ENCODE measurements around the gene UST.
A peak's percentile ranks its signal among the peaks of the same experiment; 100 is the strongest.

The UST gene

DNA sequence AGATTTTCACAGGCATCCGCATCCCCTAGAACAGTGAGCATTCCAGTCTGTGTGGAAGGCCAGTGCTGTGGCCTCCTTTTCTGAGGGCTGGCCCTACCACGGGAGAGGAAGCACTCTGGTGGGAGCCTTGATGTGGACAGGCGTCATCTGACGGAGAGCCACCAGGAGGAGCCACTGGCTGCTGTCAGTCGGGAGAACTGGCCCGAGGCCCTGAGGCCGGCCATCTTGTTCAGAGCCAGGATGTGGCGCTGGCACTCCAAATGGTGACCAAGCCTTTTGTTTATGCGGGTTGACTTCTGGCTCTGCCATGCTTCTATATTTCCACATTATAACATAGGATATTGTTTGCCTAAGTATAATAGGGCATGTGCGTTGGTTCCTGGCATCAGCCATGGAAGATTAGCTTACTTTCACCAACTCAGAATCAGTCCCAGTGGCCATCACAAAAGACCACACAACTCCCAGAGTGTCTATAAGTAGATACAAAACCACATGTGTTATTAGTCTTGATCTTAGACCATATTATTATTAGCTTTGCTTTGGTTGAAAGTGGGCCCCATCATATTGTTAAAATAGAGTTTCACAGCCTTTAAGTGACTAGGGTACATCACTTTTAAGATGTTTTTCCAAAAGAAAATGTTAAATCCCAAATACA lies 296.8 kb downstream of the UST start:
- TF ChIP-seq, protein P1, sequence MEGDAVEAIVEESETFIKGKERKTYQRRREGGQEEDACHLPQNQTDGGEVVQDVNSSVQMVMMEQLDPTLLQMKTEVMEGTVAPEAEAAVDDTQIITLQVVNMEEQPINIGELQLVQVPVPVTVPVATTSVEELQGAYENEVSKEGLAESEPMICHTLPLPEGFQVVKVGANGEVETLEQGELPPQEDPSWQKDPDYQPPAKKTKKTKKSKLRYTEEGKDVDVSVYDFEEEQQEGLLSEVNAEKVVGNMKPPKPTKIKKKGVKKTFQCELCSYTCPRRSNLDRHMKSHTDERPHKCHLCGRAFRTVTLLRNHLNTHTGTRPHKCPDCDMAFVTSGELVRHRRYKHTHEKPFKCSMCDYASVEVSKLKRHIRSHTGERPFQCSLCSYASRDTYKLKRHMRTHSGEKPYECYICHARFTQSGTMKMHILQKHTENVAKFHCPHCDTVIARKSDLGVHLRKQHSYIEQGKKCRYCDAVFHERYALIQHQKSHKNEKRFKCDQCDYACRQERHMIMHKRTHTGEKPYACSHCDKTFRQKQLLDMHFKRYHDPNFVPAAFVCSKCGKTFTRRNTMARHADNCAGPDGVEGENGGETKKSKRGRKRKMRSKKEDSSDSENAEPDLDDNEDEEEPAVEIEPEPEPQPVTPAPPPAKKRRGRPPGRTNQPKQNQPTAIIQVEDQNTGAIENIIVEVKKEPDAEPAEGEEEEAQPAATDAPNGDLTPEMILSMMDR (IDR thresholded peaks at IDR 0.05; ENCODE audit: borderline replicate concordance, control extremely low read depth, extremely low read depth, insufficient read depth, missing control alignments): peak; percentile 33
- DNase-seq (ENCODE audit: low spot score): no peak
- in situ Hi-C loops (cut with MboI; ENCODE audit: low sequenced_read_pairs, unreplicated experiment): no loop called here

DNA sequence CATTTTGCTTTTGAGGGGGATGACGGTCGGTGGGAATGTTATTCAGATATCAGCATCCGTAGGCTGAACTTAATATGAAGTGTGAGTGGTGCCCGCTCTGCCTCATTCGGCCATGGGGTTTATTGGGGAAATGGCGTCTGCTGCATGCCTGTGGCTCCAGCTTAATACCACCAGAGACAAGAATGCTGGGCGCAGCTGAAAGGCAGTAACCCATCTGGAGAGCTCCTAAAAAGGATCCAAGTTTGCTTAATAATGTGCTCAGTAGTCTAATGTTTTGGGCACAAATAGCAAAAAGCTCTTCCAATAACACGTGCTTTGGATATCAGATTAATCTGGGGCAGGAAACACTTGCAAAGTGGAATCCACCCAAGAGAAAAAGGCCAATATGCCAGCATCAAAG lies 297.7 kb downstream of the UST start:
- TF ChIP-seq, protein P1 (IDR thresholded peaks at IDR 0.05; ENCODE audit: borderline replicate concordance, control extremely low read depth, extremely low read depth, insufficient read depth, missing control alignments): no peak
- in situ Hi-C loops (cut with MboI; ENCODE audit: low sequenced_read_pairs, unreplicated experiment): no loop called here
- DNase-seq (ENCODE audit: low spot score): no peak

DNA sequence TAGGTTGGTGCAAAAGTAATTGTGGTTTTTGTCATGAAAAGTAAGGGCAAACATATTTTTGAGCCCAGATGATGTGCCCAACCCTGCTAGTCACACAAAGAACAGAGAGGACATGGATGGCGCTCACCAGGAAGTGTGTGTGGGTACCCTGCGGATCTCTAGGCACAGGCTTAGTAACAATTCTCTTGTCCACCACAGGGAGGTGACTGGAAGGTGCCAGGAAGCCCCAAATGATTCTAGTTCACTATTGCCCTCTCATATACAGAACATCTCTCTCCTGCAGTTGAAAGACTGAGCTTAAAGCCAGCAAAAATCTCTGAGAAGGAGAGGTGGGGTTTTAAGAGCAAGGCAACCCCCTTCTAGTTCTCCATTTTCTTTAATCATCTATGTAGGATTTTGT lies 298.6 kb downstream of the UST start:
- TF ChIP-seq, protein P1 (IDR thresholded peaks at IDR 0.05; ENCODE audit: borderline replicate concordance, control extremely low read depth, extremely low read depth, insufficient read depth, missing control alignments): no peak
- no peak for DNase-seq (ENCODE audit: low spot score)
- in situ Hi-C loops (cut with MboI; ENCODE audit: low sequenced_read_pairs, unreplicated experiment): no loop called here

DNA sequence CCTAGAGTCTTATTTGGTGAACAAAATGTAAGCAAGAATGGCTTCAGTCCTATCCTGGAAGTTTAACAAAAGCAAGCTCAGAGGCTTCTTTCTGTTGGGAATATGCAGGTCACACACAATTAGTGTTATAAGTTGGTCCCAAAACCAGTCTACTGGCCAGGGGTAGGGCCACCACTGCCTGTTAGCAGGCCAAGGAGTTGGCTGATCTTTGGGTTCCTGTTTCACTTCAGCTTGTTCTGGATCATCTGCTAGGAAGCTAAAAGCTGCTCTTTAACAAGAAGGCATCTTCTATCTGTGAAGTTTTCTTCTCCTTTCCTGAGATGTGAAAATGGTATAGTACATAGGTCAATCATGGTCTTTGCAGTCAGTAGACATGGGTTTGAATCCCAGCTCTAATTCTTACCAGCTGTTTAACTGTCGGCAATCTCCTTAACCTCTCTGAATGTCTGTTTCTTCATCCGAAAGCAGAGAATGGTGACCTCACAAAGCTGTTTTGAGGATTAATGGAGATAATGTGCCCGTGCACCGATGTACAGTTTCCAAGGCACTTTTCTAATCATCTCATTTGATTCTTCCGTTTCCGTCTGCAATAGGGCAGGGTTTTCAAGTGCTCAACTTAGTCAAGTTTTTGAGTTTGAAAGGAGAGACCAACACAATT lies 299.5 kb downstream of the UST start:
- TF ChIP-seq, protein P1 (IDR thresholded peaks at IDR 0.05; ENCODE audit: borderline replicate concordance, control extremely low read depth, extremely low read depth, insufficient read depth, missing control alignments): no peak
- no peak for DNase-seq (ENCODE audit: low spot score)
- in situ Hi-C loops (cut with MboI; ENCODE audit: low sequenced_read_pairs, unreplicated experiment): no loop called here

DNA sequence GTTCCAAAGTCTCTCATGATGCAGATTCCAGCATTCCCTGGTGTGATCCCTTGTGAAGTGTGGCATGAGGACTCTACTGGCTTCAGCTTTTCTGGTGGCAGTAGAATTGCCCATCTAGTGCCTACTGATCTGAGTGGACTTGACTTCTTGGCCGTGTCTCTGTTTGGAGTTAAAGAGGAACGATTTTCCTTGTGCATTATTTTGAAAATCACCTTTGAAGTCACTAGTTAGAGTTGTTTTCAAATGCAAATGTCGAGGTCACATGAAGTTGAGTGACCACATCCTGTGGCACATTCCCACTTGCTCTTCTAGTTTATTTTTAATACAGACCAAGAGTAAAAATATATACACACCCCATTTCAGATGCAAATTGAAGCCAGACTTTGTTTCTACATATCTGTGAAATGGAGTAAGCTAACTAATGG lies 300.0 kb downstream of the UST start:
- in situ Hi-C loops (cut with MboI; ENCODE audit: low sequenced_read_pairs, unreplicated experiment): no loop called here
- no peak for DNase-seq (ENCODE audit: low spot score)
- TF ChIP-seq, protein P1 (IDR thresholded peaks at IDR 0.05; ENCODE audit: borderline replicate concordance, control extremely low read depth, extremely low read depth, insufficient read depth, missing control alignments): no peak

DNA sequence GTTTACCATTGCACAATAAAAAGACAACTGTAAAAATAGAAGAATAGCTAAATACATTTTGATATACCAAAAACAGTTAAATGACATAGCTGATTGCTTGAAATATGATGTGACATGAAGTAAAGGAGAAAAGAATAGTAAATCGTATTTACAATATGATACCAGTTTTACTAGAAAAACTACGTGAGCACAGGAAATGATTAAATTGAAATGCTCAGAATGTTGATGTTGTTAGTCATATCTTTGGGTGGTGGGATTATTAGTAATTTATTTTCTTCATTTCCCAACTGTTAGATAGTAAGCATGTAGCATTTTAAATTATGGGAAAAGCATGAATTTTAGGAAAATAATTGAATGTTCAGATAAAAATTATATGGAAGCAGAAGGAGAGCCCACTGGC lies 302.4 kb downstream of the UST start:
- in situ Hi-C loops (cut with MboI; ENCODE audit: low sequenced_read_pairs, unreplicated experiment): no loop called here
- DNase-seq (ENCODE audit: low spot score): no peak

More for the DNA sequence above, 302.4 kb downstream of the UST start:
- TF ChIP-seq, protein P1 (IDR thresholded peaks at IDR 0.05; ENCODE audit: borderline replicate concordance, control extremely low read depth, extremely low read depth, insufficient read depth, missing control alignments): no peak
